ENCODE data around the gene ERI3.
"Not testable (repeated sequence)": the region's sequence is repeated elsewhere in the genome, so short reads cannot be mapped to it uniquely, and the experiment has no call there.

ERI3 gene

GRCh38 chr1:44229435-44230167, 125.5 kb downstream of the ERI3 start:
- no peak for DNase-seq

- no peak for DNase-seq
Measured at GRCh38 chr1:44228218-44228617, 126.8 kb downstream of the ERI3 start.

- no peak for DNase-seq
Measured at GRCh38 chr1:44227211-44227610, 127.8 kb downstream of the ERI3 start.

GRCh38 chr1:44225761-44226160, 129.3 kb downstream of the ERI3 start:
- DNase-seq: no peak

GRCh38 chr1:44223187-44223610, 131.9 kb downstream of the ERI3 start:
- DNase-seq: no peak

- no peak for DNase-seq
Measured at GRCh38 chr1:44222397-44223186, 132.5 kb downstream of the ERI3 start.

- no peak for DNase-seq
Measured at GRCh38 chr1:44221769-44222168, 133.3 kb downstream of the ERI3 start.

GRCh38 chr1:44220755-44221154, 134.3 kb downstream of the ERI3 start:
- no peak for DNase-seq

- DNase-seq: no peak
Measured at GRCh38 chr1:44220001-44220751, 134.9 kb downstream of the ERI3 start.

GRCh38 chr1:44219301-44219626, 135.8 kb downstream of the ERI3 start:
- no peak for DNase-seq

GRCh38 chr1:44218503-44219300, 136.4 kb downstream of the ERI3 start:
- no peak for DNase-seq

GRCh38 chr1:44217809-44218410, 137.1 kb downstream of the ERI3 start:
- DNase-seq: peak; percentile 59

GRCh38 chr1:44213222-44214112, 141.6 kb downstream of the ERI3 start, which contains the start of gene DMAP1:
Gene DMAP1 (plus strand): TSS chr1:44213471. CDS start chr1:44213754, 283 bp downstream.
- peak; percentile 76 for DNase-seq

- DNase-seq: no peak
Measured at GRCh38 chr1:44212355-44213221, 142.5 kb downstream of the ERI3 start.

- DNase-seq: no peak
Measured at GRCh38 chr1:44210595-44210994, 144.5 kb downstream of the ERI3 start.

GRCh38 chr1:44208226-44208625, 146.8 kb downstream of the ERI3 start:
- DNase-seq: peak; percentile 59

- not testable (repeated sequence) for DNase-seq
Measured at GRCh38 chr1:44206545-44206944, 148.5 kb downstream of the ERI3 start.

GRCh38 chr1:44200336-44200735, 154.7 kb downstream of the ERI3 start:
- DNase-seq: no peak

- DNase-seq: no peak
Measured at GRCh38 chr1:44174630-44175029, 180.4 kb downstream of the ERI3 start.
